Heart right ventricle (tissue), 16 donors: ENCODE data around the gene TTC7B. TPM values are rescaled to one million over a fixed set of nuclear protein-coding genes. Genes with fewer than 3 reads are reported as not detected.
A peak's percentile ranks its signal among the peaks of the same experiment; 100 is the strongest.

Experiments
- ATAC-seq, 8 donors: fragments of 200-7000 bp; cut with Tn5 transposase; one replicate each; pipeline ENCODE4 v1.9.1; 2020; ENCODE audit warnings: mild to moderate bottlenecking in 8 of 8, moderate library complexity in 8 of 8, moderate number of reproducible peaks in 1 of 8
- DNase-seq, 2 donors: peaks; one replicate each; pipeline ENCODE4 v3.0.0-alpha.2; 2020
- H3K27ac ChIP-seq, 10 donors: fragments of 200-600 bp; sonication (generic) in 2 of 10; one replicate each; pipeline versions ENCODE4 v1.5.0 to v1.8.0; 2020 to 2022; ENCODE audit warnings: mild to moderate bottlenecking in 3 of 10
- H3K27me3 ChIP-seq, 7 donors: fragments of 200-600 bp; one replicate each; pipeline ENCODE4 v1.8.0; 2021 to 2022; ENCODE audit warnings: mild to moderate bottlenecking in 2 of 7
- H3K36me3 ChIP-seq, 9 donors: fragments of 200-600 bp; sonication (generic) in 1 of 9; one replicate each; pipeline versions ENCODE4 v1.5.0 to v1.8.0; 2020 to 2022; ENCODE audit warnings: mild to moderate bottlenecking in 2 of 9
- H3K4me1 ChIP-seq, 9 donors: fragments of 200-600 bp; sonication (generic) in 1 of 9; one replicate each; pipeline versions ENCODE4 v1.5.0 to v1.8.0; 2020 to 2022; ENCODE audit warnings: mild to moderate bottlenecking in 4 of 9
- H3K4me3 ChIP-seq, 10 donors: fragments of 200-600 bp; sonication (generic) in 2 of 10; one replicate each; pipeline versions ENCODE4 v1.5.0 to v1.8.0; 2020 to 2022; ENCODE audit warnings: mild to moderate bottlenecking in 7 of 10, moderate library complexity in 2 of 10
- H3K9me3 ChIP-seq, 11 donors: fragments of 200-600 bp in 10 of 11; sonication (generic) in 2 of 11; one replicate each; pipeline versions ENCODE4 v1.5.0 to v1.8.0; 2013 to 2022; ENCODE audit warnings: mild to moderate bottlenecking in 2 of 11, control low read depth in 1 of 11, moderate library complexity in 1 of 11
- WGBS, 2 donors: extraction: QIAGEN DNeasy Blood & Tissue Kit; methylation state at CpG; one replicate each; pipeline ENCODE4 v1.1.7; 2013; ENCODE audit warnings: inconsistent platforms in 1 of 2; 5-methylcytosine and 5-hydroxymethylcytosine counted together
- intact Hi-C, 10 donors: fragments of 100-400 bp; cut with DNase I; formaldehyde crosslinking; loops; one replicate each; pipeline versions ENCODE4 v1.11.1 to v1.14.2; 2022
- polyA plus RNA-seq, 2 donors: library from polyadenylated mRNA; stranded (reverse); fragments of 200-250 nt; gene quantifications; one replicate each; pipeline ENCODE4 v1.2.3, GENCODE V29; 2013
- total RNA-seq, 10 donors: library from RNA; stranded (reverse); fragmentation: NEBNext Ultra II Directional in 3 of 10; extraction: Animal tissue kit (Norgen Biotek cat#: 25700) in 3 of 10; gene quantifications; one replicate each; pipeline versions ENCODE4 v1.2.1 to v1.2.4, GENCODE V29; 2021 to 2023
- TF ChIP-seq, protein P1 (sequence below), 9 donors: fragments of 200-600 bp; sonication (generic) in 2 of 9; IDR thresholded peaks; one replicate each; pipeline versions ENCODE4 v1.5.0 to v1.8.0; 2021 to 2022; ENCODE audit warnings: antibody characterized with exemption in 9 of 9, mild to moderate bottlenecking in 5 of 9, moderate library complexity in 1 of 9
- donor health status: Arrhythmogenic right ventricular cardiomyopathy.
- donor health status: ischemic (EF 13 %, LVEDD 7.1; RV severe dilation, severe dysfunction).
- donor health status: healthy with polysubstance abuse.
- donor health status: DM: no; HTN: yes; CAD: no.
- donor health status: DM: no; HTN: no; CAD: no.
- donor health status: ischemic (EF 25% LVEDD 6.9; RV normal size, moderate dysfunction).
- donor health status: ischemic (EF 25% LVEDD 5.7; RV mildly dilated, moderate dysfunction).
- donor health status: healthy.
- donor health status: DM: yes; HTN: yes; CAD: no.
- donor health status: Ischemic cardiomyopathy.
- donor health status: ischemic (EF 35%, LVEDD 5.7; RV mildly dilated, moderate dysfunction).
- donor health status: nonischemic (EF 11% LVEDD 7.7; RV severe dilation, severe dysfunction).
- donor health status: DM: yes; HTN: yes; CAD: no.
- donor health status: PGD.
- donor health status: ischemic (EF 29% LVEDD 5.4; RV normal size, mild dysfunction).
- donor health status: nonischemic (EF 23%, LVEDD 6.1; RV moderate dilation, normal function).

Gene TTC7B
- total and polyA plus RNA-seq, 12 donors = 23.0 to 79.4 (median 65.5) TPM

DNA sequence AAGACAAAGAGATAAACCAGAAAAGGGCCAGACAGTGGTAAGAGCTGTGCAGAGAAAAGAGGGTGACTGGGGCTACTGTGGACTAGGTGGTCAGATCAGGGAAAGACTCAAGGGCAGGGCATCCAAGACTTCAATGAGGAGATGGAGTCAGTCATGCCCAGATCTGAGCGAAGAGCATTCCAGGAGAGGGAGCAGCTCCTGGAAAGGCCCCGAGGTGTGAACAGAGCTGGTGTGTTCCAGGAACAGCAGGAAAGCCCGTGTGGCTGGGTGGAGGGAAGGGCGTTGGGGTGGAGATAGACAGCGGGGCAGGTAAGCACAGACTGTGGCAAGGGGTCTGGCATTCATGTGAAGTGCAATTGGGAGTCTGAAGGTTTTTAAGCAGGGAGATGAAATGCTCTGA, 16.8 kb downstream of the TTC7B start:
- H3K27ac ChIP-seq = no peak overlapping the region
- H3K36me3 ChIP-seq = no peaks in the 10 kb centered on the region
- ATAC-seq (no peak), DNase-seq (no peak)
- peaks cover 0 to 66% (median 25%) of the 10 kb centered on the region in 9 donors for H3K4me1 ChIP-seq
- TF ChIP-seq, protein P1, sequence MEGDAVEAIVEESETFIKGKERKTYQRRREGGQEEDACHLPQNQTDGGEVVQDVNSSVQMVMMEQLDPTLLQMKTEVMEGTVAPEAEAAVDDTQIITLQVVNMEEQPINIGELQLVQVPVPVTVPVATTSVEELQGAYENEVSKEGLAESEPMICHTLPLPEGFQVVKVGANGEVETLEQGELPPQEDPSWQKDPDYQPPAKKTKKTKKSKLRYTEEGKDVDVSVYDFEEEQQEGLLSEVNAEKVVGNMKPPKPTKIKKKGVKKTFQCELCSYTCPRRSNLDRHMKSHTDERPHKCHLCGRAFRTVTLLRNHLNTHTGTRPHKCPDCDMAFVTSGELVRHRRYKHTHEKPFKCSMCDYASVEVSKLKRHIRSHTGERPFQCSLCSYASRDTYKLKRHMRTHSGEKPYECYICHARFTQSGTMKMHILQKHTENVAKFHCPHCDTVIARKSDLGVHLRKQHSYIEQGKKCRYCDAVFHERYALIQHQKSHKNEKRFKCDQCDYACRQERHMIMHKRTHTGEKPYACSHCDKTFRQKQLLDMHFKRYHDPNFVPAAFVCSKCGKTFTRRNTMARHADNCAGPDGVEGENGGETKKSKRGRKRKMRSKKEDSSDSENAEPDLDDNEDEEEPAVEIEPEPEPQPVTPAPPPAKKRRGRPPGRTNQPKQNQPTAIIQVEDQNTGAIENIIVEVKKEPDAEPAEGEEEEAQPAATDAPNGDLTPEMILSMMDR (IDR thresholded peaks at IDR 0.05) = no peak
- no peaks in the 10 kb centered on the region for H3K9me3 ChIP-seq
- H3K27me3 ChIP-seq = no peaks in the 10 kb centered on the region
- 86% methylated on average over 5 of the region's 5 CpGs for WGBS, 2 donors
- H3K4me3 ChIP-seq = no peak overlapping the region
- intact Hi-C loops = no loop called here

DNA sequence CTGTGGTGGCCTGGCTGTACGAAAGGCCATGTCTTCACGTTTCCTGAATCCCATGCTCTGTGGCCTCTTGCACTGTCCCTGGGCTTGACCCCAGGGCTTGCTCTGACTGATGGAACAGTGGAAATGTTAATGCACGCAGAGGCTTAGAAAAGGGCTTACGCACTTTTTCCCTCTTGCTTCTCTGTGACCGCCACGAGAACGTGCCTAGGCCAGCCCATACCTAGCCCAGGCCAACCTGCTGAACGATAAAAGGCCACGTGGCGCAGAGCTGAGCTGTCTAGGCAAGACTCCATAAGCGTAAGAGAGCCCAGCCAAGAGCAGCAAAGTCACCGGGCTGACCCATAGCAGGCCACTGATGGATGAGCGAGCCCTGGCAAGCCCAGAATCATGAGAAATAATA, 18.3 kb downstream of the TTC7B start:
- no peak for DNase-seq
- TF ChIP-seq, protein P1 (IDR thresholded peaks at IDR 0.05) = no peak
- intact Hi-C loops = no loop called here
- ATAC-seq = peak in 3 of 8 donors; percentile 2 to 72 (median 32)
- 92% methylated on average over 13 of the region's 13 CpGs for WGBS, 2 donors
- no peak overlapping the region for H3K4me3 ChIP-seq
- H3K36me3 ChIP-seq = no peaks in the 10 kb centered on the region
- peaks cover 0 to 51% (median 12%) of the 10 kb centered on the region in 9 donors for H3K4me1 ChIP-seq
- no peaks in the 10 kb centered on the region for H3K9me3 ChIP-seq
- H3K27ac ChIP-seq = peak overlapping the region in 1 of 10 donors; percentile 14
- no peaks in the 10 kb centered on the region for H3K27me3 ChIP-seq

DNA sequence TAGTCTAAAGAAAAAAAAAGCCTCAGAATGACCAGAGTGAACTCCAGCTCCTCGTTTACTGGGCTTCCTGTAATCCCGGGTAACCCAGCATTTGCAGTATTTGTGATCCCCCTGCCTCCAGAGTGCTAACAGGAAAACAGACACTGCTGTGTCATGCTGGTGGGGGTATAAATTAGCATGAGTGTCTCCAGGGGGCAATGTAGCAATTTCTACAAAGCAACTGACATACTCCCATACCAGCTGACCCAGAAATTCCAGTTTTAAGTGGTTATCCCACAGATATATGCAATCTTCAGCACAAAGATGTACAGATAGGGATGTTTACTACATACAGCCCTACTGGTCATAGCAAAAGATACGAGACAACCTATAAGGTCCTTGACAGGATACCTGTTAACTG, 18.8 kb downstream of the TTC7B start:
- H3K4me1 ChIP-seq = peaks cover 0 to 47% (median 12%) of the 10 kb centered on the region in 9 donors
- no peaks in the 10 kb centered on the region for H3K9me3 ChIP-seq
- intact Hi-C loops = no loop called here
- ATAC-seq (no peak), DNase-seq (no peak)
- TF ChIP-seq, protein P1 (IDR thresholded peaks at IDR 0.05) = no peak
- no peaks in the 10 kb centered on the region for H3K27me3 ChIP-seq
- H3K27ac ChIP-seq = peak overlapping the region in 2 of 10 donors; percentile 14 to 71
- WGBS, 2 donors = 71 to 78% methylated on average over 3 of the region's 3 CpGs
- H3K4me3 ChIP-seq = no peak overlapping the region
- no peaks in the 10 kb centered on the region for H3K36me3 ChIP-seq

DNA sequence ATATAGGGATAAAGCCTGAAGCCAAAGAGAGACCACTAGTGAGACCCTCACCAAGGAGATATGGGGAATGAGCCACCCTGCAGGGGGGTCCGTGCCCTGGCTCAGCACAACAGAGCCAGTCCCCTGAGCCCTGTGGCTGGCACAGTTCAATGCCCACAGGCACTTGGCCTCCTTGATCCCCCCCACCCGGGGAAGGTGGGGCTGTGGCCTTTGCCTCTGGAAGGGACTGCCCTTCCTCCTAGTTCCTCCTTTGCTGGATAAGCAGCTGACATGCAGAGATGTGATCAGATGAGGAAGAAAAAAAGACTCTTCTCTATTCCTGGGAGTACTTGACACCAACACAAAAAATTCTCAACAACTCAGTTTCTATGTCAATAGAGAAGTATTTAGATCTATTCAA, 19.9 kb downstream of the TTC7B start:
- intact Hi-C loops = no loop called here
- peak in 7 of 8 donors; percentile 13 to 74 (median 45) for ATAC-seq
- no peak for DNase-seq
- TF ChIP-seq, protein P1 (IDR thresholded peaks at IDR 0.05) = no peak
- Histone ChIP-seq H3K9me3 (no peaks in the 10 kb centered on the region), H3K4me1 (peaks cover 0 to 36% (median 12%) of the 10 kb centered on the region in 9 donors), H3K36me3 (no peaks in the 10 kb centered on the region), H3K4me3 (no peak overlapping the region), H3K27me3 (no peaks in the 10 kb centered on the region), H3K27ac (peak overlapping the region in 2 of 10 donors; percentile 6 to 71)
- 59 to 74% methylated on average over 2 of the region's 2 CpGs for WGBS, 2 donors
